DMS153 treated with DMSO at 0.1 percent for 48 hours (cell line): ENCODE results near the gene MAP3K19.
"Not testable (repeated sequence)": the region's sequence is repeated elsewhere in the genome, so short reads cannot be mapped to it uniquely, and the experiment has no call there.

Source experiments
- DNase-seq: peaks from one replicate; lab custom pipeline; 2025; ENCODE audit not compliant: unreplicated experiment; lab: John Stamatoyannopoulos, UW

The MAP3K19 gene

DNA sequence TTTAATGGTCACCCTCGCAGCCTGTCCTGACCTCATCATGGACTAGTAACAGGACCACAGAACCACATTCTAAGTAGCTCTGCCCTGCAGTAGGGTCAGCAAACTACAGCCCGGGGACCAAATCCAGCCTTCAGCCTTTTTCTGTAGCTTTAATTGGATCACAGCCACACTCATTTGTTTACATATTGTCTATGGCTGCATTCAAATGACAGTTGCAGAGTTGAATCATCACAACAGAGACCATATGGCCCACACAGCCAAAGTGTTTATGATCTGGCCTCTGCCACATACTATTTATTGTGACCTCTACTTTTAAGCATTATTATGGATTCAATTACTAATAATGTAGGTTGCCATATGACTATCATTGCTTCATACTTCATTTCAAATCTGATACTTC, 47.7 kb downstream of the MAP3K19 start:
- DNase-seq, result no peak

GRCh38 chr2:134988994-134989605, 58.1 kb downstream of the MAP3K19 start:
- peak; percentile 6 for DNase-seq

DNA sequence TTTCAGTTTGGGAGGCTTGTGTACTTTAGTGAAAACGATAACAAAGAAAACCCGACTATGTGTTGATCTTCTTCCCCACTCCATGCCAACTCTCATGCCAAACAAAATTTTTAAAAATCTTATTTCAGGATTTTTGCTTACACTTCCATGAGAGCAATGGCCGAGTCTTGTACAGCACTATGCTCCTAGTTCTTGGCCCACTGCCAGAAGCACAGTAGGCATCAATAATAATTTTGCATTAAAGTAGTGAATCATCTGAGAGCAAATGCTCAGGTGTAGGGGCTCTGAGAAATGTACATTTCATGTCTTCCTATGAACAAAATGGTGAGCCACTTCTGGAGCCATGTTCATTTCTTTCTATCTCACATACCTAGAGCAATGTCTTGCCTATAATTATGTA, 62.2 kb downstream of the MAP3K19 start:
- DNase-seq, result no peak

GRCh38 chr2:134982603-134983002, 64.6 kb downstream of the MAP3K19 start:
- DNase-seq, result no peak

- DNase-seq, result no peak
Observed at GRCh38 chr2:134980639-134981038, 66.6 kb downstream of the MAP3K19 start.

DNA sequence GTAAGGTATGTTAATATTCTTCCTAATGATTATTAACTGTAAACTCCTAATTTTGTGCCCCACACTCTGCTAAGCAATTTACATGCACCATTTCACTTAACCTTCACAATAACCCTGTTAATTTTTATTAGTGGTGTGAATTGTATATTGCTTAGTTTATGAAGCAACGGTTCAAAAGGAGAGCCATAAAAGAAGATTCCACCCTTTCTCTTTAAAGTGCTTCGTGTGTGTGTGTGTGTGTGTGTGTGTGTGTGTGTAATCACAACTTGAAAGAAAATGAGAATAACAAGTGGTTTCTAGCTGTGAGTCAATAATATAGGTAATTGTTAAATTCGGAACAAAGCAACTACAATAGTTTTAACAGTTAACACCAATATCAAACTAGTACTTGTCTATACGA, 68.0 kb downstream of the MAP3K19 start:
- DNase-seq, result no peak

DNA sequence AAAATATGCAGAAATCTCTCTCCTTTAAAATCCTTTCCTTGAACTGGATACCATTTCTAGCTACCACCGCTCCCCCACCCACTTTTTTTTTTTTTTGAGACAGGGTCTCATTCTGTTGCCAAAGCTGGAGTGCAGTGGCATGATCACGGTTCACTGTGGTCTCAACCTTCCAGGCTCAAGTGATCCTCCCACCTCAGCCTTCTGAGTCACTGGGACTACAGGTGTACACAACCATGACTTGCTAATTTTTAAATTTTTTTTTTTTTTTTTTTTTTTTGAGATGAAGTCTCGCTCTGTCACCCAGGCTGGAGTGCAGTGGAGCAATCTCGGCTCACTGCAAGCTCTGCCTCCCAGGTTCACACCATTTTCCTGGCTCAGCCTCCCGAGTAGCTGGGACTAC, 70.1 kb downstream of the MAP3K19 start:
- DNase-seq, result not testable (repeated sequence)

DNA sequence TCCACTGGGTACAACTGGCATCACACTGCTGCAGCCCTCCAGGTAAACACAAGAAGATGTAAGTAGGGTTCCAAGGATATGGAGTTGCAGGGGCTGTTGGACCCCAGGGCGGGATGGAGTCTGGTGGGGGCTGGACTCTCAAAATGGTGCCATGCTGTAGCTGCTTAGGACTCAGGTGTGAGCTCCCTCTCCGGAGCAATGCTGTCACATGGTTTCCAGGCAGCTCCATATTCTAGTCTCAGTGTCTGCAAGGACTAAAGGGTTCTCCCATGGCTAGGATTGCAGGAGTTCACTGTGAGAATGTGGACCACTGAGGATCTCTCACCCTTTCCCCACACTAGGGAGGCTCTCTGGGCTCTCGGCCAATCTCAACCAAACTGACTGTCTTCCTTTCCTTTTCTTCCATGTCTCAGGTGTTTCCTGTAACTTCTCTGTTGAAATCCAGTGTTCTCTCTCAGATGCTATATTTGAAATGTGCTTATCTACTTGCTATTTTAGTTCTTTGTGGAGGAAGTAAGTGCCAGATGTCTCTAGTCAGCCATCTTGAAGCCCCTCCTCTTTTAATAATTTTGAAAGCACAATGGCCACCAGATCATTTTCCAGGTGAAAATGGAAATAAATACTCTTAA, 71.1 kb downstream of the MAP3K19 start:
- no peak for DNase-seq

DNA sequence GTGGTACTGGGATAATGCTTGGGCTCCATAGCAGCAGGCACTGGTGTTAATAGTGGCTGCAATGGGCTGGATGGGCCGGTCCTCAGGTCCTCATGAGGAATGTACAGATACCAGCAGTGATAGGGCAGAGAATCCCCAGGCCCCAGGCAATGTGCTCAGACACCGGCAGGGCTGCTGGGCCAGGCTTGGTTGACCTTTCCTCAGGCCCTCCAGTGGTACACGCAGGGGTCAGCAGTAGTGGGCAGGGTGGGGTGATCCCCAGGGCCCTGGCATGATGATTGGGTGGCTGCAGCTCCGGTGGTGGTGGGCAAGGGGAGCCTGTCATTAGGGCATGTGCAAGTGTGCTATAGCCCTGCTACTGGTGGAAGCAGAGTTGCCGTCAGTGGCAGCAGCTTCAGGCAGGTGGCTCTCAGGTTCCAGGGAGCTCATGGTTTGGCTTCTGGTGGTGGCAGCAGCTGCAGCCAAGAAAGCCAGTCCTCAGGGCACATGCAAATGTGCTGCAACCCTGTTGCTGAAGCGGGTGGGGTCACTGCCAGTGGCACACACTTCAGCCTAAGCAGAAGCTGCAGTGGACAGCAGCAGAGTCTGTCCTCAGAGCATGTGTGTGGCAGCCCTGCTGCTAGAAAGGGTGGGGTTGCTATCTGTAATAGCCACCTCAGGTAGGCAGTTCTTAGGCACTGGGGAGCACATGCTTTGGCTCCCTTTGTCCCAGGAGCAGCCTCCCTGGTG, 71.8 kb downstream of the MAP3K19 start:
- DNase-seq, result no peak

GRCh38 chr2:134973241-134974138, 73.8 kb downstream of the MAP3K19 start:
- DNase-seq, result no peak

DNA sequence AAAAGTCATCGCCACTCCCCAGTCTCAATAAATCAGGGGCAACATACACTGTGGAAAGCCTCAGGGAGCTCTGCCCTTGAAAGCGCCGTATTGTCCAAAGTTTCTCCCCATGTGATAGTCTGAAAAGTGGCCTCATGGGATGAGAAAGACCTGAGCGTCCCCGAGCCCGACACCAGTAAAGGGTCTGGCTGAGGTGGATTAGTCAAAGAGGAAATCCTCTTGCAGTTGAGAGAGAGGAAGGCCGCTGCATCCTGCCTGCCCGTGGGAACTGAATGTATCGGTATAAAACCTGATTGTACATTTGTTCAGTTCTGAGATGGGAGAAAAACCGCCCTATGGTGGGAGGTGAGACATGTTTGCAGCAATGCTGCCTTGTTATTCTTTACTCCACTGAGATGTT, 80.1 kb downstream of the MAP3K19 start:
- DNase-seq, result not testable (repeated sequence)

DNA sequence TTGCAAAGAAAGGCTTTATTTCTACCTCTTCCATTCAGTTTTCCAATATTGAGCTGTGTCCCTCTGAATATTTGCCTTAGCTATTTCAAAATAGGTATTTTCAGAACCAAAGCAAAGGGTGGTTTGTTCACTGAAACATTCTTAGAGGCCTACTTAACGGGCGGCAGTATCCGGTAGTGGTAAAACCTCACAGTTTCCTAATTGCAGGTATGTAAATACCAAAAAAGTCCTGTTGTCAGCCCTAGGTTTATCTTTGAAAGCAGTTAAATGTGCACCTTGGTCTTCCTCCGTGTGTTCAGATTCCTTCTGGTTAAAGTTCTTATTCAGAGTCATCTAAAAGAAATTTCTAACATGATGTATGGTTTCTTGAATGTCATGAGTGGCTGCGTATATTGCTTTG, 89.8 kb downstream of the MAP3K19 start:
- no peak for DNase-seq

- no peak for DNase-seq
Observed at GRCh38 chr2:134955744-134956143, 91.5 kb downstream of the MAP3K19 start.

- no peak for DNase-seq
Observed at GRCh38 chr2:134954065-134954464, 93.2 kb downstream of the MAP3K19 start.

DNA sequence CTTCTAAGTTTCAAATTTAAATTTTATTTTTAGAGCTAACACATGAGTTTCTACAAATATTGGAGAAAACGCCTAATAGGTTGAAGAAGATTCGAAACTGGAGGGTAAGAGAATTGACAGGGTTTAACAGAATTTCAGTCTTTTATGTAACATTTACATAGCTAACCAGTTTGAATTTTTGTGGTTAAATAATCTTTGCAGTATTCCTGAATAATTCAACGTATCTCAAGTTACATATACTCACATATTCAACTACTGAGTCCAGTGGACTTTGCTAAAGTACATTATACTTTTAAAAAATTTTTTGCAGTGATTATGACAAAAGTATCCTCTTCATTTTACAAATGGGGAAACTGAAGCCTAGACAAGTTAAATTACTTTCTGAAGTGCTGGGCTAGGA, 94.6 kb downstream of the MAP3K19 start:
- DNase-seq, result no peak

- DNase-seq, result no peak
Observed at GRCh38 chr2:134950886-134951285, 96.4 kb downstream of the MAP3K19 start.

- no peak for DNase-seq
Observed at GRCh38 chr2:134949981-134950708, 97.1 kb downstream of the MAP3K19 start.

DNA sequence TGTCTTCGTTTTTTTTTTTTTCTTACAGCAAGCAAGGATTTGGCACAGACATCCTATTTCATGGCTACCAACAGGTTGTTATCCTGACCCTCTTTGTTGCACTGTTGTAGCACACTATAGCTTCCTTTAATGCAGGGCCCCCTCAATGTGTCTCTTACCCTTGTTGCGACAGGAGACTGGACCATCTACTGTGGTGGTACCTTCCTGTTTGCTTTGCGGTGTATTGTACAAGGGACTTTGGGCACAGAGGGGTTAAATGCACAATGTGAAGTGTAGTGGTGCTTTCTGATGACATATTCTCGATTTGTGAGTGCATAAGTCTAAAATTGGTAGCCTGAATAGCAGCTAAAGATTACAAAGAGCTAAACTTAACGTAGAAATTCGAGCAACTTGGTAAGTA, 101.2 kb downstream of the MAP3K19 start:
- DNase-seq, result no peak

- DNase-seq, result no peak
Observed at GRCh38 chr2:134944975-134945374, 102.3 kb downstream of the MAP3K19 start.

- DNase-seq, result no peak
Observed at GRCh38 chr2:134943540-134943939, 103.7 kb downstream of the MAP3K19 start.

- no peak for DNase-seq
Observed at GRCh38 chr2:134936691-134937090, 110.6 kb downstream of the MAP3K19 start.
